Stomach (tissue), 4 donors: Measurements from ENCODE around the gene GPC5.

Experiments used
- EP300 ChIP-seq: sonication (generic); formaldehyde crosslinking; IDR thresholded peaks from one replicate; pipeline ENCODE4 v1.6.1; 2017; ENCODE audit warnings: antibody characterized with exemption
- POLR2A ChIP-seq, 4 donors: fragments of 450-650 bp; IDR thresholded peaks; one replicate each; pipeline ENCODE4 v1.6.1; 2016; ENCODE audit warnings: antibody characterized with exemption in 4 of 4, control low read depth in 2 of 4, mild to moderate bottlenecking in 1 of 4, moderate library complexity in 1 of 4

GRCh38 chr13:92781965-92782690, 1383.7 kb downstream of the GPC5 start:
- no peak for TF ChIP-seq POLR2A (IDR thresholded peaks at IDR 0.05)
- TF ChIP-seq EP300, result no peak
